Sigmoid colon (tissue), 4 donors: ENCODE results near the gene RPTOR.

Experiments used
- EP300 ChIP-seq, 4 donors: sonication (generic); formaldehyde crosslinking; IDR thresholded peaks; one replicate each; pipeline ENCODE4 v1.6.1; 2017; ENCODE audit warnings: antibody characterized with exemption in 4 of 4
- POLR2A ChIP-seq, 2 donors: fragments of 450-650 bp; IDR thresholded peaks; one replicate each; pipeline ENCODE4 v1.6.1; 2016; ENCODE audit warnings: antibody characterized with exemption in 2 of 2, mild to moderate bottlenecking in 2 of 2, moderate library complexity in 2 of 2
- POLR2AphosphoS5 ChIP-seq, 4 donors: sonication (generic); formaldehyde crosslinking; IDR thresholded peaks; one replicate each; pipeline ENCODE4 v1.6.1; 2017; ENCODE audit warnings: antibody characterized with exemption in 4 of 4
- TF ChIP-seq, protein P1 (sequence below), 4 experiments: fragments of 450-650 bp in 3 of 4; fragments of 200-600 bp in 1 of 4; IDR thresholded peaks; one replicate each; pipeline ENCODE4 v1.5.1; 2016 to 2019; ENCODE audit warnings: antibody characterized with exemption in 4 of 4, mild to moderate bottlenecking in 3 of 4, moderate library complexity in 2 of 4

DNA sequence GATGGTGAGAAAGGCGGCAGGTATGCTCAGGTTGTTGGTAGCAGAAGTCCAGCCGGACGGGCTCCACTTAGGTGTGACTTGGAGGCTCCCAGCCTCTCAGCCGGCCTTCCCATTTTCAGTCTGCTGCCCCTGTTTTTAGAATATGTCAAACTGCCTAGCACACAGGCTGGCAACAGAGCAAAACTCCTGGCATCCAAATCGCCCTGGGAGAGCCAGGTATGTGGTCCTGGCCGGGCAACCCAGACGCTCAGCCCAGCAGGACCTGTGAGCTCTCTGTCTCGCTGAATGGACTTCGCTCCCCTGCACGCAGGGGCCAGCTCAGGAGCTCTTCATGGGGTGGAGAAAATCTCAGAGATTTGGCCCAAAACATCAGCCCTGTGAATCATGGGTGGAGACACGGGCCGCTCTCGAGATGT lies 299.1 kb downstream of the RPTOR start:
- TF ChIP-seq, protein P1, sequence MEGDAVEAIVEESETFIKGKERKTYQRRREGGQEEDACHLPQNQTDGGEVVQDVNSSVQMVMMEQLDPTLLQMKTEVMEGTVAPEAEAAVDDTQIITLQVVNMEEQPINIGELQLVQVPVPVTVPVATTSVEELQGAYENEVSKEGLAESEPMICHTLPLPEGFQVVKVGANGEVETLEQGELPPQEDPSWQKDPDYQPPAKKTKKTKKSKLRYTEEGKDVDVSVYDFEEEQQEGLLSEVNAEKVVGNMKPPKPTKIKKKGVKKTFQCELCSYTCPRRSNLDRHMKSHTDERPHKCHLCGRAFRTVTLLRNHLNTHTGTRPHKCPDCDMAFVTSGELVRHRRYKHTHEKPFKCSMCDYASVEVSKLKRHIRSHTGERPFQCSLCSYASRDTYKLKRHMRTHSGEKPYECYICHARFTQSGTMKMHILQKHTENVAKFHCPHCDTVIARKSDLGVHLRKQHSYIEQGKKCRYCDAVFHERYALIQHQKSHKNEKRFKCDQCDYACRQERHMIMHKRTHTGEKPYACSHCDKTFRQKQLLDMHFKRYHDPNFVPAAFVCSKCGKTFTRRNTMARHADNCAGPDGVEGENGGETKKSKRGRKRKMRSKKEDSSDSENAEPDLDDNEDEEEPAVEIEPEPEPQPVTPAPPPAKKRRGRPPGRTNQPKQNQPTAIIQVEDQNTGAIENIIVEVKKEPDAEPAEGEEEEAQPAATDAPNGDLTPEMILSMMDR (IDR thresholded peaks at IDR 0.05), result no peak
- no peak for TF ChIP-seq POLR2A (IDR thresholded peaks at IDR 0.05)
- TF ChIP-seq POLR2AphosphoS5 (IDR thresholded peaks at IDR 0.05), result no peak
- no peak for TF ChIP-seq EP300 (IDR thresholded peaks at IDR 0.05)
